Measurements from ENCODE around the gene ST8SIA4. TPM values are rescaled to one million over a fixed set of nuclear protein-coding genes. Genes with fewer than 3 reads are reported as not detected.

The ST8SIA4 gene
- total RNA-seq, 4 donors from 2014 or later = 0.93 to 4.5 (median 1.3) TPM

- Histone ChIP-seq H3K27me3 (no peaks in the 10 kb centered on the region), H3K9me3 (no peaks in the 10 kb centered on the region), H3K4me3 (no peak overlapping the region), H3K4me1 (no peaks in the 10 kb centered on the region), H3K36me3 (no peaks in the 10 kb centered on the region), H3K27ac (no peak overlapping the region)
- intact Hi-C loops (cut with DNase I; ENCODE audit: low total_unique reads) (no loop called here), in situ Hi-C loops (cut with MboI; ENCODE audit: low sequenced_read_pairs in 4 of 4) (no loop called here)
- no peak for DNase-seq
- no peak for ATAC-seq
- TF ChIP-seq POLR2A (IDR thresholded peaks at IDR 0.05) = no peak
These were observed 25.8 kb downstream of the ST8SIA4 start for GRCh38 chr5:100877274-100877673.

GRCh38 chr5:100872408-100873190, 30.5 kb downstream of the ST8SIA4 start:
- H3K27me3 ChIP-seq = no peaks in the 10 kb centered on the region
- no peak for ATAC-seq
- no peaks in the 10 kb centered on the region for H3K9me3 ChIP-seq
- in situ Hi-C loops (cut with MboI; ENCODE audit: low sequenced_read_pairs in 4 of 4) (no loop called here), intact Hi-C loops (cut with DNase I; ENCODE audit: low total_unique reads) (no loop called here)
- TF ChIP-seq CTCF (IDR thresholded peaks at IDR 0.05 in 4 of 5, conservative IDR thresholded peaks at IDR 0.05 in 1 of 5) (no peak), POLR2A (IDR thresholded peaks at IDR 0.05) (no peak)
- no peaks in the 10 kb centered on the region for H3K36me3 ChIP-seq
- DNase-seq = no peak
- no peak overlapping the region for H3K27ac ChIP-seq
- no peaks in the 10 kb centered on the region for H3K4me1 ChIP-seq
- no peak overlapping the region for H3K4me3 ChIP-seq

- in situ Hi-C loops (cut with MboI; ENCODE audit: low sequenced_read_pairs in 4 of 4) = no loop called here
- TF ChIP-seq POLR2A (IDR thresholded peaks at IDR 0.05) = no peak
- no peak for TF ChIP-seq CTCF (IDR thresholded peaks at IDR 0.05 in 4 of 5, conservative IDR thresholded peaks at IDR 0.05 in 1 of 5)
- no peak for ATAC-seq
These were observed 36.0 kb downstream of the ST8SIA4 start for GRCh38 chr5:100867039-100867562.

GRCh38 chr5:100864931-100865330, 38.2 kb downstream of the ST8SIA4 start:
- intact Hi-C loops (cut with DNase I; ENCODE audit: low total_unique reads) = no loop called here
- in situ Hi-C loops (cut with MboI; ENCODE audit: low sequenced_read_pairs in 4 of 4) = no loop called here

More at GRCh38 chr5:100867039-100867562, 36.0 kb downstream of the ST8SIA4 start:
- DNase-seq = no peak
- Histone ChIP-seq H3K36me3 (no peaks in the 10 kb centered on the region), H3K27me3 (no peaks in the 10 kb centered on the region), H3K4me1 (no peaks in the 10 kb centered on the region), H3K9me3 (no peaks in the 10 kb centered on the region), H3K27ac (no peak overlapping the region), H3K4me3 (no peak overlapping the region)
- intact Hi-C loops (cut with DNase I; ENCODE audit: low total_unique reads) = no loop called here

More at GRCh38 chr5:100864931-100865330, 38.2 kb downstream of the ST8SIA4 start:
- Histone ChIP-seq H3K27me3 (no peaks in the 10 kb centered on the region), H3K27ac (no peak overlapping the region), H3K4me1 (no peaks in the 10 kb centered on the region), H3K4me3 (no peak overlapping the region), H3K9me3 (no peaks in the 10 kb centered on the region), H3K36me3 (no peaks in the 10 kb centered on the region)
- TF ChIP-seq CTCF (IDR thresholded peaks at IDR 0.05 in 4 of 5, conservative IDR thresholded peaks at IDR 0.05 in 1 of 5) (no peak), POLR2A (IDR thresholded peaks at IDR 0.05) (no peak)
- ATAC-seq (no peak), DNase-seq (no peak)

Measured in gastrocnemius medialis (tissue), 4 donors.